GM12878 (cell line): ENCODE measurements around the gene VMAC. TPM values are rescaled to one million over a fixed set of nuclear protein-coding genes. Genes with fewer than 3 reads are reported as not detected.
A peak's percentile ranks its signal among the peaks of the same experiment; 100 is the strongest.

Experiments used
- ATF7 ChIP-seq: fragments of 450-650 bp; IDR thresholded peaks from 2 replicates; pipeline ENCODE4 v1.6.1; 2016; ENCODE audit warnings: low read depth, mild to moderate bottlenecking
- BHLHE40 ChIP-seq, 2 experiments: fragments of 450-650 bp in 1 of 2; IDR thresholded peaks; 2 replicates each; pipeline ENCODE4 v1.6.1; 2011 to 2017; ENCODE audit warnings: low read depth in 2 of 2, borderline replicate concordance in 1 of 2, improper control_type of control experiment in 1 of 2, low read length in 1 of 2, mild to moderate bottlenecking in 1 of 2
- BMI1 ChIP-seq: fragments of 450-650 bp; IDR thresholded peaks from 2 replicates; pipeline ENCODE4 v1.6.1; 2016; ENCODE audit warnings: mild to moderate bottlenecking, moderate library complexity, borderline replicate concordance
- CEBPB ChIP-seq, 2 experiments: fragments of 150-350 bp in 1 of 2; IDR thresholded peaks; 2 replicates each; pipeline ENCODE4 v1.6.1; 2012 to 2014; ENCODE audit warnings: low read depth in 2 of 2, low read length in 2 of 2, borderline replicate concordance in 1 of 2, inconsistent platforms in 1 of 2
- CREM ChIP-seq: IDR thresholded peaks from 2 replicates; pipeline ENCODE4 v1.6.1; 2014; ENCODE audit warnings: antibody characterized with exemption, low read depth
- IKZF1 ChIP-seq: fragments of 450-650 bp; conservative IDR thresholded peaks from 2 replicates; pipeline ENCODE4 v1.6.1; 2017; ENCODE audit warnings: antibody characterized with exemption, mild to moderate bottlenecking
- IRF4 ChIP-seq: IDR thresholded peaks from 2 replicates; pipeline ENCODE4 v1.6.1; 2011; ENCODE audit warnings: low read depth, low read length
- JUNB ChIP-seq: IDR thresholded peaks from 2 replicates; pipeline ENCODE4 v1.6.1; 2016; ENCODE audit warnings: antibody characterized with exemption, mild to moderate bottlenecking
- KLF5 ChIP-seq: fragments of 450-650 bp; IDR thresholded peaks from 2 replicates; pipeline ENCODE4 v1.6.1; 2014; ENCODE audit warnings: mild to moderate bottlenecking; ENCODE audit not compliant: partially characterized antibody
- MLLT1 ChIP-seq: fragments of 450-650 bp; IDR thresholded peaks from 2 replicates; pipeline ENCODE4 v1.6.1; 2016; ENCODE audit warnings: mild to moderate bottlenecking
- NRF1 ChIP-seq: conservative IDR thresholded peaks from 2 replicates; pipeline ENCODE4 v1.6.1; 2011; ENCODE audit warnings: mild to moderate bottlenecking, low read depth, low read length, improper control_type of control experiment
- POLR2AphosphoS5 ChIP-seq: IDR thresholded peaks from 2 replicates; pipeline ENCODE4 v1.6.1; 2011; ENCODE audit warnings: mild to moderate bottlenecking, low read length, inconsistent platforms
- POU2F2 ChIP-seq: IDR thresholded peaks from 3 replicates; pipeline ENCODE4 v1.6.1; 2011; ENCODE audit warnings: low read depth, mild to moderate bottlenecking, low read length, borderline replicate concordance
- RB1 ChIP-seq: fragments of 450-650 bp; formaldehyde crosslinking; IDR thresholded peaks from 2 replicates; pipeline ENCODE4 v1.6.1; 2017; ENCODE audit warnings: mild to moderate bottlenecking, borderline replicate concordance
- RBBP5 ChIP-seq: fragments of 200-600 bp; sonication (generic); conservative IDR thresholded peaks from 2 replicates; pipeline ENCODE4 v1.6.1; 2016
- RFX5 ChIP-seq: IDR thresholded peaks from 2 replicates; pipeline ENCODE4 v1.6.1; 2011; ENCODE audit warnings: low read depth, low read length, improper control_type of control experiment
- SMARCA5 ChIP-seq: fragments of 450-650 bp; IDR thresholded peaks from 2 replicates; pipeline ENCODE4 v1.6.1; 2017; ENCODE audit warnings: mild to moderate bottlenecking
- TBL1XR1 ChIP-seq: IDR thresholded peaks from 2 replicates; pipeline ENCODE4 v1.6.1; 2012; ENCODE audit warnings: low read depth, low read length, improper control_type of control experiment
- YBX1 ChIP-seq: fragments of 450-650 bp; IDR thresholded peaks from 2 replicates; pipeline ENCODE4 v1.6.1; 2016; ENCODE audit warnings: antibody characterized with exemption
- ZBTB33 ChIP-seq: fragments of 450-650 bp; IDR thresholded peaks from 2 replicates; pipeline ENCODE4 v1.6.1; 2017; ENCODE audit warnings: mild to moderate bottlenecking
- ZNF274 ChIP-seq: IDR thresholded peaks from one replicate; pipeline ENCODE4 v1.8.0; 2011; ENCODE audit not compliant: insufficient read length, insufficient read depth
- polyA plus RNA-seq, 11 experiments: library from polyadenylated mRNA; depleted of rRNA in 4 of 11; unstranded in 6 of 11; stranded (reverse) in 5 of 11; fragments of >200 nt; fragmentation: Nextera tagmentation in 4 of 11; fragmentation: Illumina TruSeq in 1 of 11; extraction: Ambion mirVana in 4 of 11; extraction: Trizol in 1 of 11; gene quantifications; 1 replicate in 1 of 11; 2 replicates in 10 of 11; pipeline versions ENCODE4 v1.2.1 to v1.2.3, GENCODE V29; 2011 to 2016; ENCODE audit warnings: inconsistent platforms in 2 of 11, missing spikeins in 2 of 11, low read depth in 1 of 11
- total RNA-seq, 4 experiments: library from RNA; depleted of rRNA in 3 of 4; stranded (reverse); fragments of >200 nt in 3 of 4; fragmentation: Illumina TruSeq in 1 of 4; extraction: Trizol in 1 of 4; gene quantifications; 2 replicates each; pipeline versions ENCODE4 v1.2.1 to v1.2.3, GENCODE V29; 2013 to 2021
- TF ChIP-seq, protein P1 (sequence below): IDR thresholded peaks from 2 replicates; pipeline ENCODE4 v1.6.1; 2011; ENCODE audit warnings: borderline replicate concordance, low read depth, mild to moderate bottlenecking, moderate library complexity, low read length; ENCODE audit not compliant: insufficient read depth, poor library complexity, severe bottlenecking
- TF ChIP-seq, protein P2 (sequence below): fragments of 450-650 bp; IDR thresholded peaks from 2 replicates; pipeline ENCODE4 v1.6.1; 2017; ENCODE audit warnings: mild to moderate bottlenecking, moderate library complexity

VMAC gene
- total and polyA plus RNA-seq, 10 of the 15 experiments (the other 5 are each of a cell fraction or from before 2014, with no cell fraction given): 0.18 to 6.8 (median 1.8) TPM

- peak; percentile 78 for TF ChIP-seq KLF5
- TF ChIP-seq, protein P1, sequence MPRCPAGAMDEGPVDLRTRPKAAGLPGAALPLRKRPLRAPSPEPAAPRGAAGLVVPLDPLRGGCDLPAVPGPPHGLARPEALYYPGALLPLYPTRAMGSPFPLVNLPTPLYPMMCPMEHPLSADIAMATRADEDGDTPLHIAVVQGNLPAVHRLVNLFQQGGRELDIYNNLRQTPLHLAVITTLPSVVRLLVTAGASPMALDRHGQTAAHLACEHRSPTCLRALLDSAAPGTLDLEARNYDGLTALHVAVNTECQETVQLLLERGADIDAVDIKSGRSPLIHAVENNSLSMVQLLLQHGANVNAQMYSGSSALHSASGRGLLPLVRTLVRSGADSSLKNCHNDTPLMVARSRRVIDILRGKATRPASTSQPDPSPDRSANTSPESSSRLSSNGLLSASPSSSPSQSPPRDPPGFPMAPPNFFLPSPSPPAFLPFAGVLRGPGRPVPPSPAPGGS: no peak
- TF ChIP-seq CREM: peak; percentile 47; the same call in 1 of the 2 replicates
- TF ChIP-seq JUNB: no peak
- TF ChIP-seq CEBPB (IDR thresholded peaks at IDR 0.05; ENCODE audit: borderline replicate concordance in 1 of 2, low read depth in 2 of 2, low read length in 2 of 2): no peak
- TF ChIP-seq RBBP5: no peak
- peak; percentile 98 for TF ChIP-seq IKZF1
- peak; percentile 95 for TF ChIP-seq RB1
- TF ChIP-seq, protein P2, sequence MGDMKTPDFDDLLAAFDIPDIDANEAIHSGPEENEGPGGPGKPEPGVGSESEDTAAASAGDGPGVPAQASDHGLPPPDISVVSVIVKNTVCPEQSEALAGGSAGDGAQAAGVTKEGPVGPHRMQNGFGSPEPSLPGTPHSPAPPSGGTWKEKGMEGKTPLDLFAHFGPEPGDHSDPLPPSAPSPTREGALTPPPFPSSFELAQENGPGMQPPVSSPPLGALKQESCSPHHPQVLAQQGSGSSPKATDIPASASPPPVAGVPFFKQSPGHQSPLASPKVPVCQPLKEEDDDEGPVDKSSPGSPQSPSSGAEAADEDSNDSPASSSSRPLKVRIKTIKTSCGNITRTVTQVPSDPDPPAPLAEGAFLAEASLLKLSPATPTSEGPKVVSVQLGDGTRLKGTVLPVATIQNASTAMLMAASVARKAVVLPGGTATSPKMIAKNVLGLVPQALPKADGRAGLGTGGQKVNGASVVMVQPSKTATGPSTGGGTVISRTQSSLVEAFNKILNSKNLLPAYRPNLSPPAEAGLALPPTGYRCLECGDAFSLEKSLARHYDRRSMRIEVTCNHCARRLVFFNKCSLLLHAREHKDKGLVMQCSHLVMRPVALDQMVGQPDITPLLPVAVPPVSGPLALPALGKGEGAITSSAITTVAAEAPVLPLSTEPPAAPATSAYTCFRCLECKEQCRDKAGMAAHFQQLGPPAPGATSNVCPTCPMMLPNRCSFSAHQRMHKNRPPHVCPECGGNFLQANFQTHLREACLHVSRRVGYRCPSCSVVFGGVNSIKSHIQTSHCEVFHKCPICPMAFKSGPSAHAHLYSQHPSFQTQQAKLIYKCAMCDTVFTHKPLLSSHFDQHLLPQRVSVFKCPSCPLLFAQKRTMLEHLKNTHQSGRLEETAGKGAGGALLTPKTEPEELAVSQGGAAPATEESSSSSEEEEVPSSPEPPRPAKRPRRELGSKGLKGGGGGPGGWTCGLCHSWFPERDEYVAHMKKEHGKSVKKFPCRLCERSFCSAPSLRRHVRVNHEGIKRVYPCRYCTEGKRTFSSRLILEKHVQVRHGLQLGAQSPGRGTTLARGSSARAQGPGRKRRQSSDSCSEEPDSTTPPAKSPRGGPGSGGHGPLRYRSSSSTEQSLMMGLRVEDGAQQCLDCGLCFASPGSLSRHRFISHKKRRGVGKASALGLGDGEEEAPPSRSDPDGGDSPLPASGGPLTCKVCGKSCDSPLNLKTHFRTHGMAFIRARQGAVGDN: peak; percentile 66
- TF ChIP-seq BHLHE40 (IDR thresholded peaks at IDR 0.05; ENCODE audit: borderline replicate concordance in 1 of 2, low read depth in 2 of 2, low read length in 1 of 2): peak; percentile 95 to 98
- no peak for TF ChIP-seq ZNF274
- TF ChIP-seq IRF4: 0 out of 2 replicates have a peak, but pooled peaks have one; percentile 29
- TF ChIP-seq RFX5: no peak
- no peak for TF ChIP-seq SMARCA5
- TF ChIP-seq ZBTB33: no peak
- peak; percentile 72 for TF ChIP-seq ATF7
- peak; percentile 88 for TF ChIP-seq POLR2AphosphoS5
- TF ChIP-seq NRF1: peak; percentile 63
- TF ChIP-seq BMI1: no peak
- TF ChIP-seq POU2F2: peak; percentile 52; the same call in 1 of the 3 replicates
- TF ChIP-seq YBX1: no peak
- TF ChIP-seq TBL1XR1: 0 out of 2 replicates have a peak, but pooled peaks have one; percentile 39
- TF ChIP-seq MLLT1: no peak; the same call in 1 of the 2 replicates
Measured at GRCh38 chr19:5903624-5904351, 884 bp upstream of the VMAC start, which contains the start of gene NDUFA11 (continued).
